Activated T-cell treated with anti-CD3 and anti-CD28 coated beads, Interleukin-2, amount 50 U/mL, for 1 hour (primary cell): ENCODE results near the gene SRRM3.

Experiments
- DNase-seq: peaks from one replicate; pipeline ENCODE4 v3.0.0-alpha.2; 2020

SRRM3 gene

GRCh38 chr7:76317782-76318487 is 116.2 kb downstream of the SRRM3 start:
- DNase-seq, result peak; percentile 94

- DNase-seq, result peak; percentile 65
Observed at GRCh38 chr7:76318488-76319353, 117.0 kb downstream of the SRRM3 start.

GRCh38 chr7:76325092-76325491 is 123.4 kb downstream of the SRRM3 start:
- DNase-seq, result no peak

GRCh38 chr7:76325811-76326210 is 124.1 kb downstream of the SRRM3 start:
- DNase-seq, result no peak

- DNase-seq, result no peak
Observed at GRCh38 chr7:76326646-76327233, 125.0 kb downstream of the SRRM3 start.

- no peak for DNase-seq
Observed at GRCh38 chr7:76327610-76328009, 125.9 kb downstream of the SRRM3 start.

- DNase-seq, result no peak
Observed at GRCh38 chr7:76328389-76328788, 126.7 kb downstream of the SRRM3 start.

- DNase-seq, result no peak
Observed at GRCh38 chr7:76329479-76329878, 127.8 kb downstream of the SRRM3 start.

- no peak for DNase-seq
Observed at GRCh38 chr7:76330261-76330660, 128.6 kb downstream of the SRRM3 start.

- no peak for DNase-seq
Observed at GRCh38 chr7:76330673-76331072, 129.0 kb downstream of the SRRM3 start.

- no peak for DNase-seq
Observed at GRCh38 chr7:76332078-76332477, 130.4 kb downstream of the SRRM3 start.

- DNase-seq, result peak; percentile 13
Observed at GRCh38 chr7:76333511-76334101, 131.9 kb downstream of the SRRM3 start.

GRCh38 chr7:76334320-76334967 is 132.7 kb downstream of the SRRM3 start:
- peak; percentile 5 for DNase-seq

GRCh38 chr7:76335417-76335816 is 133.7 kb downstream of the SRRM3 start:
- peak; percentile 5 for DNase-seq

GRCh38 chr7:76336094-76336493 is 134.4 kb downstream of the SRRM3 start:
- DNase-seq, result no peak
